ENCODE results near the gene WHAMM.

GRCh38 chr15:82881747-82882146 lies 72.3 kb downstream of the WHAMM start:
- no peak for TF ChIP-seq CTCF (IDR thresholded peaks at IDR 0.05)
- TF ChIP-seq POLR2A (IDR thresholded peaks at IDR 0.05): no peak
- TF ChIP-seq POLR2AphosphoS5 (IDR thresholded peaks at IDR 0.05): no peak
- no peak for TF ChIP-seq EP300 (IDR thresholded peaks at IDR 0.05; ENCODE audit: low read depth)
